Medulla oblongata (tissue), 1 donor: Measurements from ENCODE around the gene PI4KA.
"Not testable (repeated sequence)": the region's sequence is repeated elsewhere in the genome, so short reads cannot be mapped to it uniquely, and the experiment has no call there.

ENCODE experiments used
- DNase-seq: peaks from one replicate; pipeline ENCODE4 v3.0.0-alpha.2; 2015; ENCODE audit errors: extremely low spot score

Gene PI4KA

DNA sequence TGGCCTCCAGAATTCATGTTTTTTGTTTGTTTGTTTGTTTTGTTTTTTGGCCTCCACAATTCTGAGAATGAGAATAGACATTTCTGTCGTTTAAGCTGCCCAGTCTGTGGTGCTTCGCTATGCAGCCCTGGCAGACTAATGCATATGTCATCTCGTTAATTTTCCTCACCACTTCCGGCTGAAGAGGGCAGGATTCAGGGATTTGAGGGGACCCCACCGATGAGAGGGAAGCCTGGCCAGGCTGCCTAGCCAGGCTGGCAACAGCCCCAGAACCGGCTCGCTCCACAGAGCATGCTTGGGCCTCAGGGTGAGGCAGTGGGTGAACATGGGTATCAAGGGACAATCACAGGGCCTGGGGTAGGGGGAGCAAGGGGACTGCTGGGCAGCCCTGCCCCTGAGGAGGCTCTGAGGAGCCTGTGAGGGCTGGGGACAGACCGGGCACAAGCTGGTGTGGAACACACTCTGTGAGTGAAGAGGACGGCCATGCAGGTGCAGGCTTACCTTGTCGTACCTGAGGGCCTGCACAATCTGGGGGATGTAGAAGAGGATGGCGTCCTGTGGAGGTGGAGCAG, 132.5 kb downstream of the PI4KA start:
- DNase-seq: no peak

DNA sequence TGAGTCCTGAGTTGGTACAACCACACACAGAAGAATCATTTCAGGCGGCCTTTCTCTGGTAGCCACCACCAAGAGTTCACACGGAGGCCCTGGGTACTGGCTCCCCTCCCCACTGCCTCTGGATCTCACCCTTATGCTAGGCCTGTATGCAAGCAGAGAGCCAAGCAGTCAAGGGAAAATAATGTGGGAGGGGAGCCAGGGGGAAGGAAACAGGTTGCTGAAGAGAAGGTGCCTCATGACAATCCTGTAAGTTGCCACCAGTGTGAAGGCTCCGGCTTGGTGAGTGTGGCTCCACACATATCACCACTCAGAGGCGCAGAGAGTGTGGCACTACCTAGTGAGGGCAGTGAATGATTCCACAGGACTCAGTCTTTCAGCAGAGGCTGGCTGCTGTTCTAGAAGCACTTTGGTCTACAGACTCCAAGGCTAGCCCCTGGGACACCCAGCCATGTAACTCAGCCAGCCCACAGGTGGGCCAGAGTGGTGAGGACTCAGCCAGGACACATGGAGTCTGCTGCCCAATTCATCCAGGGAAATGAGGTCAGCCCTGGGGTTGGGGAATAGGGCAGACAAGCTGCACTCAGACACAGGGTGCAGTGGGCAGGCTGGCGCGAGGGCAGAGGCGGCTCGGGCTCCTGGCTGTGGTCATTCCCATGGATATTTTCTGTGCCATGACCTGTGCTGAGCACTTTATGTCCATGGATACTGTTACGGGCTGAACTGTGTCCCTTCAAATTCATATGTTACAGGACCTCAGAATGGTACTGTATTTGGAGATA, 133.7 kb downstream of the PI4KA start:
- DNase-seq: no peak

DNA sequence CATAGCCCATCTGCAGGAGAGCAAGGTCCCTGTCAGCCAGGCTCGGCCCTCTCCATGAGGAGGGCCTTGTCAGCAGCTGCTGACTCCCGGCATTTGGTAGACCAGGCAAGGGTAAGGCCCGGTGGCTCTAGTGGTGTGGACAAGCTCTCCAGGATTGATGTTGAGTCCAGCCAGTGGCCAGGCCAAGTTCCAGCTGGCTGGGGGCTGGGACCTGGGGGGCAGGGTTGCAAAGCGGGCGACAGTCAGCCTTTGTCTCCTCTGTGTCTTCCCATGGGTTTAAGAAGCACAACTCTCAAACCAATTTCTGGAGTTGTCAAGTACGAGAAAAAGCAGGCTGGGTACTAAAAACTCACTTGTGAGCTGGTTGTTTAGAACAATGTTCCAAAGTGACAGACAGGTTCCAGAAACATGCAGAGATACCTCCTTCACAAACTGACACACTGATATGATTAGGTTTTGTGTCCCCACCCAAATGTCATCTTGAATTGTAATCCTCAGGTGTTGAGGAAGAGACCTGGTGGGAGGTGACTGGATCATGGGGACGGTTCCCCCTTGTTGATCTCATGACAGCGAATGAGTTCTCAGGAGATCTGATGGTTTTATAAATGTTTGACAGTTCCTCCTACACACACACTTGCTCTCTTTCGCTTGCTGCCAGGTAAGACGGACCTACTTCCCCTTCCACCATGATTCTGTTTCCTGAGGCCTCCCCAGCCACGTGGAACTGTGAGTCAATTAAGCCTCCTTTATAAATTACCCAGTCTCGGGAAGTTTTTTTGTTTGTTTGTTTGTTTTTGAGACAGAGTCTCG, 137.0 kb downstream of the PI4KA start:
- DNase-seq: peak; percentile 41

DNA sequence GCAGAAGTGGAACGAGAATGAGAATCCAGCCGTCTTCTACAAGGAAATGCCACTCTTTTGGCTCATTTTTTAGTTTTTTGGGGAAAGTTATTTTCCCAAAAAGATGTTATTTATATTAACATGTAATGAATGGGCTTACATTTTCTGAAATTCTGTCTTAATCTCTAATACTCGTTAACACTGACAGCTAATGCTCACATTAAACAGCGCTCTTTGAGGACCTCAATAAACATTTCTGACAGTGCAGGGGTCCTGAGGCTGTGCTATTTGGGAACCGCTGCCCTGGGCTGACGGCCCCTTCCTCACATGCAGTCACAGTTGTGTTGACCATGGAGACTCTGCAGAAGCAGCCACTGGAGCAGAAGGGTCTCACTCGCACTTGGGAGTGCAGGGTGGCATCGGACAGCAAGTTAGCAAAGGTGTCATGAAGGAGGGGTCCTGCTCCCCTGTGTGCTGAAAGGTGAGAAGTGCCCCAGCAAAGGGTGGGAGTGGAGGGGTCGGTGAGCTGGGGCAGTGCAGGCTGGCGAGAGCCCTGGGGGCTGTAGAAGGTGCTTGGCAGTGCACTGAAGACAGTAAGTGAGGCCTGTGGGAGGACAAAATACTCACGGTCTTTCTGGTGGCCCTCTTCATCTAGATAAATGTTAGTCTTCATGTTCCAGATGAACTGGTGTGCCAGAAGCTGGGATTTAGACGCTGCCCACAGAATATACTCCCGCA, 137.8 kb downstream of the PI4KA start:
- DNase-seq: no peak

DNA sequence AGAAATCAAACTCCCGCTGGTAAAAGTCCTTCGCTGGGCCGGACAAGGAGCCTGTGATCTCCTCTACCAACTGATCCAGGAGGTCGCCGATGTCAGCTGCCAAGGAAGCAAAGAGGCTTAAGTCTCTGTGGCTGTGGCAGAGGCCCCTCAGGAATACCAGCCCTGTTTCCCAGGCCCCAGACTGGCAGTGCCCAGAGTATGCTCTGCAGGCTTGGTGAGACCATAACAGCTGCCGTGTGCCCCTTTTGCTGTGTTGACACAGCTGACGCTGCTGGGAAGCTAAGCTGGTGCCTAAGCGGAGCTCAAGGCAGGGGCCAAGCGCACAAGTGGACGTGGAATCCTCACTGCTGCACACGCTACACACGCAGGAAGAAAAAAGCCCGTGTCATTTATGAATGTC, 139.9 kb downstream of the PI4KA start:
- DNase-seq: peak; percentile 20

DNA sequence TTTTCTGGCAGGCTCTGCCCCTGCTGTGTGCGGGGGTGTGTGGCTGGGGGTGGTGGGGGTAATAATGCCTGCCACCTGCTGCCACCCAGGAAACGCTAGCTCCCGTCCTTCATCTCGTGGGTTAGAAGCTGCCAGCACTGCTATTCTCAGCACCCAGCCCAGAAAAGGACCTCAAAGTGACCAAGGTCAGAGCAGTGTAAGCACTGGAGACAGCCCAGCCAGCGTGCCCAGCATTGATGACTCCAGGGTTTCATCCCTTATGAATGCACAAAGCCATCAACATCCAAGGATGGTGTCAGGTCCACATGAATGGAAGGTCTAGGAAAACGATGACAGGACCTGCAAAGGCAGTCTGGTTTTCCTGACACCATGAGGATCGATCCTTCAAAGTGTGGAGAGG, 140.6 kb downstream of the PI4KA start:
- DNase-seq: peak; percentile 27

DNA sequence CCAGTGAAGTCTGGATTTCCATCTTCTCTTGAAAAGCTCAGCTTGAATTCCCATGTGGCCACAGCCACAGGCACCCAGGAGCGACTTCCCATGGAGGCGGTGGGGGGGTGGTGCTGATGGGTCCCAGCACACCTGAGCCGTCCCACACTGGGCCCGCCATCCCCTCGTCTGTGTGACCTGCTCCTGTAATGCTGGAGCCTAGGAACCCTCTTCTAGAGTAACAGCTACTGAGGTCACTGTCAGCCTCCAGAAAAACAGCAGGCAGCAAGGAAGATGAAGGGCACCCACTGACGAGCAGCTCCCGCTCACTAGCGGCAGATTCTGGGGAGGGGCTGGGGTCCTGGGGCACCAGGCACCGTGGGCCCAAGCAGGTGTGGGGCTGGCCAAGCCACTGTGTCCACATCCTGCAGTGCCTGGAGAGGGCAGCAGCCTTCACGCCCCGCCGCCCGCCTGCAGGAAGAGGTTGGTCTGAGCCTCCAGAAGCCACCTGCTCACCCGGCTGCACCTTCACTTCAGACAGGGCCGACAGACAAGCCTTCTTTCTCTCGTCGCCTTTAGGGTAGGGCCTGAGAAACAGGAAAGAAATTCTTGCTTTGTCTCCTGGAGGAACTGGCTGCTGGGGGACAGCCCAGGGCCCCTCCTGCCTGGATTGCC, 141.3 kb downstream of the PI4KA start:
- not testable (repeated sequence) for DNase-seq

DNA sequence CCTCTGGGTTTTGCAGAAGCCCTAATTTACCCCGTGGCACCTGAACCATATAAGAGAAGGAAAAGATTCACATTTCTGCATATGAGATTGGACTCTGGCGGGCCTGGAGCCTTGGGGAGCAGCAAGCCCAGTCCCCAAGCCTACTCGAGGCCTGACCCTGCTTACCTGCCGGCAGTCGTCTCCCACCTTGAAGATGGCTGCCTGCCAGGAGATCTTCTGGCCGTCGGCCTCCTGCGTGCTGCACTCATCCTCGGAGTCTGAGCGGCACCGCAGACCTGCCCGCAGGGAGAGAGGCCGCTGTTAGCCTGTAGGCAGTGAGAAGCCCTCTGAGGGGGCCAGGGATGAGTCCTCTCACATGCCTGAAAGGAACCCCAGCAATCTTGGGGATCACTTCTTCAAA, 145.5 kb downstream of the PI4KA start:
- DNase-seq: not testable (repeated sequence)

DNA sequence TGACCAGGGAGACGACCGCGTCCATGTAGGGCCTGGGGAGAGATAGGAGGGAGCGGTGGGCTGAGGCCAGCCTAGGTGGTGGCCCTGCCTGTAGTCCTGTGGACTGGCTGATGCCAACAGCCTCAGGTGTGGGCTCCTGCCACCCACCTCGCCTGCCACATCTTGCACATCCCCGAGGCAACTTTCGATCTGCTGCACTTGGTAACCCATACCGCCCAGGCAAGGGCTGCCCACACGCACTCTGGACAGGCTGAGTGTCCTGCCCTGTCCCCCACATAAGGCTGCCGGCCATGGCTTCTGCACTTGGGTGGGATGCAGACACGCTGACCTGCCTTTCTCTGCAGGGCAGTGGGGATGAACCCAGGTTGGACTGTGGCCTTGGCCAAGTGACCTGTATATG, 148.6 kb downstream of the PI4KA start:
- not testable (repeated sequence) for DNase-seq

DNA sequence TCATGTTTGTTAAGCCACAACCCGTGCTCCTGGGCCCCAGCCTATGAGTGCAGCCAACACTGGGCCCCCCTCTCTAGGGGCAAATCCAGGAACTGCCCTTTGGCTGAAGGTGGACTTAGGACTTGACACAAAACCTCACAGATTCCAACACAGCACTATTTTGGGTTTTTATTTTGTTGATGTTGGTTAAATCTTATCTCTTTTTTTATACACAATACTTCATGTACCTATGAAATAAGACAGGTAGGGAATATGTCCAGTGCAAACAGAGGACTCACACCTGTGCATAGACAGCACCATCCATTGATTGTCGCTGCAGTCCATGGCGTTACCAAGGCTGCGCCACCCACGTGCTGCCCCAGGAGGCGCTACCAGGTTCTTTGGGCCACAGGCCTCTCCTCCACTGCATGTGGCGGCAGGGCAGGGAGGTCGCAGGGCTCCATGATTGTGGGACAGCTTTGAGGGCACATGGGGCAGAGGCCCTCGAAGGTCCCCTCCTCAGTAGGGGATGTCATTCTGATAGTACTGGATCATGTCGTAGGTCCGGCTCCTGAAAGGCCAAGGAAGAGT, 151.0 kb downstream of the PI4KA start:
- DNase-seq: not testable (repeated sequence)

DNA sequence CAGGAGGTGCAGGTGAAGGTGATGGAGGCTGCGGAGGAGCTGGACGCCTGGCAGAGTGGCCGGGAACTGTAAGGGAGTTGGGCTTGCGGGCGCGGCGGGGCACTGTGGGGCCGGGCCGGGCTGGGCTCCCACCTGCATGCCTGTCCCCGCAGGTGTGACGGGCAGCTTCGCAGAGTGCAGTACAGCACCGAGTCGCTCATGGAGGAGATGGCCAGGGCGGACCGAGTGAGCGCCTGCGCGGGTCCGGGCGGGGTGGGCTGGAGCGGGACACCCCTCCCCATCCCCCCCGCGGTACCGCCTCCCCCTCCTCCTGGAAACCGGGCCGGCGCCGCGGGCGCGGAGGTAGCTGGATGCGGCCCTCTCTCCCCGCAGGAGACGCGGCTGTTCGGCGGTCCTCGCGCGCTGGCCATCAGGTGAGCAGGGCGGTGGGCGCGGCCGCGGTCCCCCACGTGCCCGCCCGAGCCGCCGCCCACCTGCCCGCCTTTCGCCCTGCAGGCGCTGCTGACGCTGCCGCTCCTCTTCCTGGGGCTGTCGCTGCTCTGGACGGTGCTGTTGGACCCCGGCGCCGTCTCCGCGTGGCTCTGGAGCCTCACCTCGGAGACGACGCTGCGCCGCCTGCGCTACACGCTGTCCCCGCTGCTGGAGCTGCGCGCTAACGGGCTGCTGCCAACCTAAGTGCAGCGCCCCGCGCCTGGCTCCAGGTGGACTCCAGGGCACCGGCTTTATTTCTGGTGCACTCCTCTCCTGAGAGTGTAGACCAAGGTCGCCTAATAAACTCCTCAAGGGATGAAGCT, 154.6 kb downstream of the PI4KA start:
- not testable (repeated sequence) for DNase-seq

DNA sequence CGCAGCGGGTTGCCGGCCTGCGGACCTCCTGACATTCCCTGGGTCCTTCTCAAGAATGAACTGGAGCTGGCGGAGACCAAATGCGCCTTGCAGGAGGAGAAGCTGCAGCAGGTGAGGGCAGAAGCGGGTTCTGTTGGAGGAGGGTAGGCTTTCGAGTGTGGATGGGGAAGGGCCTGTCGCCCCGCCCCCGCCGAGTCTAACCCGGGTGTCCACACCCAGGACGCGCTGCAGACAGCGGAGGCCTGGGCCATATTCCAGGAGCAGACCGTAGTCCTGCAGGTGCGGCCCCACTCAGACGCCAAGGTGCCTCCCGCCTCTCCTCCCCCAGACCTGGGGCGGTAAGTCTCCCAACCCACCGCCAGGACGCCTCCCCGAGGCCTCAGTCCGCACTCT, 155.2 kb downstream of the PI4KA start:
- not testable (repeated sequence) for DNase-seq

DNA sequence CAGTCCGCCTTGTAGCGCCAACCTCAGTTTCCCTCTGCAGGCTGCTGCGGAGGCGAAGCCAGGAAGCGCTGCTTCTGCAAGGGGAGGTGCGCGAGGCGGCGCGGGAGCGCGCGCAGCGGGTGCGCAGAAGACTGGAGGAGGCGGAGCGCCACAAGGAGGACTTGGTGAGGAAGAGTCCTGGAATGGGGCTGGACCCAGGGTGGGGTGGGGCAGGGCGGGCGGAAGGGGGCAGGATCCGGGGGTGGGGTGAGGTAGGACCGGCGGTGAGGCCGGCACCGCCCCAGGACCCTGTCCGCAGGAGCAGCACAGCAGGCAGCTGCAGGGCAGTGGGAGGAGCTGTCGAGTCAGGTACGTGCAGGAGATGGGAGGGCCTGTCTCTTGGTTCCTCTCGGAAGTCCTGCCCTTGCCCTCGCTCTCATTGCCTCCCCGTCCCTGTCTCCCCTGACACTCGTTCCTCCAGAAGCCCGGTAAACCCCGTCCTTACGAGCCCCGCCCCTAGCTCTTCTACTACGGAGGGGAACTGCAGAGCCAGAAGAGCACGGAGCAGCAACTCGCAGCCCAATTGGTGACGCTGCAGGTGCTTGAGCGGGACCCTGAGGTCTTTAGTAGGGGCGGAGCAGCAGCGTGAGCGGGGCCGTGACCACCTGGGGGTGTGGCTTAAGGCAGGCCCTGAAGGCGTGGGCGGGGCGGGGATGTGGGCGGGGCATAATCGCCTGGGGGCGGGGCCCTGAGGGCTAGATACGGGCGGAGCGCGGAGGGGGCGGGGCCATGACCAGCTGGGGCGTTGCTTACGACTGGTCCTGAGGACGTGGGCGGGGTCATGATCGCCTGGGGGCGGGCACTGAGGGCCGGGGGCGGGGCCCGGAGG, 155.8 kb downstream of the PI4KA start:
- DNase-seq: peak; percentile 94

DNA sequence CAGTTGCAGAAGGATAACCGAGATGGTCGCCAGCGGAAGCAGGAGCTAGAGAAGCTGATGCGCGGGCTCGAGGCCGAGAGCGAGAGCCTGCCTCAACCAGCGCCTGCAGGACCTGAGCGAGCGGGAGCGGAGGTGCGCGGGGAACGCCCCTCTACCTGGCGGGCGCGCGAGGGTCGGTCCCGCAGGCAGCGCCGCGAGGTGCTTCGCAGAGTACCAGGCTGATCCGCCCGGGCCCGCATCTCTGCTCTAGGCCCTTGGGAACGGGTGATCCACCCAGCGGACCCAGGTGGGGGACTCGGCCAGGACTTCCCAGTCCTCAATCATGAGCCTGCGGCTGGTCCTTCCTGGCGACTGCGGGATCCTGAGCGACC, 156.5 kb downstream of the PI4KA start:
- DNase-seq: not testable (repeated sequence)

DNA sequence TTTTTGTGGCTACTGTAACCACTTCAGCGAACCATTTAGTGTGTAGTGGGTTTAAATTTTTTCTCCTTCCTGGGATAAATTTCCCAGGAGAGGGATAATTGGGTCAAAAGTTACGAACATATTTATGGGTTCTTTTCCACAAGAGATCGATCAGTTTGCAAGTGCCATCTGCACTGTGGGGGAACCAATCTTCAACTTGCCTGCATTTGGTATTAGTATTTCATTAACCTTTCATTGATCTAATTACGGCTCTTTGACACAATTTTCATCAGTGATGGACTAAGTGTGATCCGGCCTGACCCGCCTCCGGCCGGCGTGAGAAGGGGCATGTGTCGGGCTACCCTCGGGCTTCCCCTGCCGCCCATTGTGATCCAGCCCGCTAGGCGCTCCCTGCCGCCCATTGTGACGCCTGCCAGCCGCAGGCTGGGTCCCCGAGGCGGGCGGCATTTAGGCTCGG, 156.9 kb downstream of the PI4KA start:
- not testable (repeated sequence) for DNase-seq

DNA sequence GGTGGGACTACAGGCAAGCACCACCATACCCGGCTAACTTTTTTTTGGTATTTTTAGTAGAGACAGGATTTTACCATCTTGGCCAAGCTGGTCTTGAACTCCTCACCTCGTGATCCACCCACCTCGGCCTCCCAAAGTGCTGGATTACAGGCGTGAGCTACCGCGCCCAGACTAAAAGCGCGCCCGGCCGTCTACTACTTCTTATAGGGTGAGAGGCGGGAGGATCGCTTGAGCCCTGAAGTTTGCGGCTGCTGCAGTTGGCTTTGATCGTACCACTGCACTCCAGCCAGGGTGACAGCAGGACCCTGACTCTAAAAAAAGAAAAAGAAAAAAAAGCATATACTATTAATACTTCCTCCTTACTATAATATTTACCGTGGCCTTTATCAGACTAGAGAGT, 158.3 kb downstream of the PI4KA start:
- DNase-seq: not testable (repeated sequence)

DNA sequence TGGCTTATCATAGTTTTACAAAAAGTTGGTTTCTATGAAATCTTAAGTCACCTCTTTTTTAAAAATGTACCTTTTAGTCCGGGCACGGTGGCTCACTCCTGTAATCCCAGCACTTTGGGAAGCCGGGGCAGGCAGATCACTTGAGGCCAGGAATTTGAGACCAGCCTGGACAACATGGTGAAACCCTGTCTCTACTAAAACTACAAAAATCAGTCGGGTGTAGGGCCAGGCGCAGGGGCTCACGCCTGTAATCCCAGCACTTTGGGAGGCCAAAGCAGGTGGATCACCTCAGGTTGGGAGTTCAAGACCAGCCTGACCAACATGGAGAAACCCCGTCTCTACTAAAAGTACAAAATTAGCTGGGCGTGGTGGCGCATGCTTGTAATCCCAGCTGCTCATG, 158.8 kb downstream of the PI4KA start:
- not testable (repeated sequence) for DNase-seq

DNA sequence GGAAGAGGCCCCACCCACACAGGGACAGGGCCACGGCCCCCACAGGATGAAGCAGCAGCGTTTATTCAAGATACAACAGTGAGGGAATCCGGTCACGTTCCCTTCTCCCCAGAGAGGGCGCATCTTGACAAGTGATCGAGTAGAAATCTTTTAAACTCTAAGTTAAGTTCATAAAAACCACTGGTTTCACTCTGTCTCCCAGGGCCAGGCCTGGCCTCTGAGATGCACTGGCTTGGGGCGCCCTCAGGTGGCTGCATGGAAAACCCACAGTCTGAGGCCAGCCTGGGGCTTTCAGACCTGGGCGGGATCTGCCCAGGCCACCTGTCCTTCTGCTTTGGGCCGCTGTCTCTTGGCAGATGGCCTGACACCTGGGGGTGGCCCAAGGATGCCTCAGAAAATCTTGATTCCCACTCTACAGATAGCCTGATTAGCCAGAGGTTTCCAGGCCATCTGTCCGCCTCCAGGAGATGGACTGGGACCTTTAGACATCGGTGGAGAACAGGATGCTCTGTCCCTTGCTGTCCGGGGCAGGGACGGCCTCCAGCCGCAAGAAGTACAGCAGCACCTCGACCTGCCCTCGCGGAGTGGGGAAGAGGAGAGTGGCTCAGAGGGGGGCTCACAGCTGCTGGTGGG, 161.0 kb downstream of the PI4KA start:
- DNase-seq: peak; percentile 76

DNA sequence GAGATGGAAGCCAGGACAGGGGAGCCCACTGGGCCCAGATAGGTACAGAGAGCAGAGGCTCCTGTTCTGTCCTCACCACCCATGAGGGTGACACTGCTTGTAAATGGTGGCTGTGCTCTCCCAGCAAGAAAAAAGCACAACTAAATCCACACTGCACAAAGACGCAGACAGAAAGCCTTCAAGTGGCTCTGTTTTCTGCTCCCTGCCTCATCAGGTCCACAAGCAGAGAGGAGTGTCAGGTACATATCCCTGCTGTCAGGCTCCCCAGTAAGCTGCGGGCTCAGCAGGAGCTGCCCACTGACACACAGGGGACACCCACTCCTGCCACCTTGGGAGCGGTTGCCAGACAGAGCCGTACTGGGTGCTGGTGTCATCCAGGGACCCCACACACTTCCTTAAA, 162.6 kb downstream of the PI4KA start:
- not testable (repeated sequence) for DNase-seq
